T-helper 2 cell treated with Interferon-gamma antibody and Interleukin-4, amounts not matched to agents 5 μg/mL and 100 μg/mL, for 36 hours (primary cell): ENCODE results near the gene PLXNC1.

ENCODE experiments used
- DNase-seq: peaks from one replicate; pipeline ENCODE4 v3.0.0; 2021; ENCODE audit warnings: low spot score
- H3K27ac Mint-ChIP-seq: one replicate; pipeline ENCODE4 v1.8.0; 2021; ENCODE audit warnings: mild to moderate bottlenecking, mixed read lengths
- H3K27me3 Mint-ChIP-seq: one replicate; pipeline ENCODE4 v1.8.0; 2021; ENCODE audit warnings: low read depth, mixed read lengths
- H3K36me3 Mint-ChIP-seq: one replicate; pipeline ENCODE4 v1.8.0; 2021; ENCODE audit warnings: low read depth, mixed read lengths
- H3K4me1 Mint-ChIP-seq: one replicate; pipeline ENCODE4 v1.8.0; 2021; ENCODE audit warnings: low read depth, mixed read lengths
- H3K4me3 Mint-ChIP-seq: one replicate; pipeline ENCODE4 v1.8.0; 2022; ENCODE audit warnings: mild to moderate bottlenecking, moderate library complexity, mixed read lengths
- H3K9me3 Mint-ChIP-seq: one replicate; pipeline ENCODE4 v1.8.0; 2021; ENCODE audit warnings: mixed read lengths

PLXNC1 gene

DNA sequence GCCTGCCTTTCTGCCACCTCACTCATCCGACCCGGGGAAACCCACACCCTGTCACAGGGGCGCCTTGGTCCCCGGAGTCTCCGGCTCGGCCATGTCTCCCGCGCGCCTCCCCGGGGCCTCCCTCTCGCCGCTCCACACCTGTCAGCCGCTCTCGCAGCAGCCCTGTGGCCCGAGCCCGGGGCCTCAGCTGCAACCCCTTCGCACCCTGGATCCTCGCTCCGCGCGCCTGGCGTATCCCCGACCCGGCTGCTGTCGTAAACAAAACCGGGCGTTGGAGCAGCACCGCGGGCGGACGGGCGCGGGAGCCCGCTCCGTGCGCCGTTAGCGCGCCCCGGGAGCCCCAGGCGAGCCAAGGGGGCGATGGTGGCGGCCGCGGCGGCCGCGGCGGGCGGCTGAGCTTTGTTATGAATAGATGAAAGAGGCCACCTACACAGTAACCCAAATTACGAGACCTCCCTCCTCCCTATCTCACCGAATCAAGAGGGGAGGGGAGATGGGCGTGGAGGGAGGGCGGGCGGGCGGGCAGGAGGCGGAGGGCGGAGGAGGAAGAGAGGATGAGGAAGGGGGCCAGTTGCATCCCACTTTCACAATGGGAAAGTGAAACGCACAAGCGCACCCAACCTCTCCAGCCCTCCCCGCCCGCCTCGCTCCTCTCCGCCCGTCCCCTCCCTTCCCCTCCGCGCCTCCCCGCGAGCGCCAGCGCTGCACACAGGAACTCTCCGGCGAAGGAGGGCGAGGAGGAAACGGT is at the start of gene PLXNC1:
PLXNC1 (plus strand) TSS at position 587 of the 748 bp plus-strand sequence. CDS start 395 bp downstream, outside the sequence.
- Mint-ChIP-seq H3K4me3 (peak within 1 kb of the TSS; percentile 96), H3K9me3 (no peaks in the 10 kb centered on the region), H3K36me3 (peaks cover 14% of the 10 kb centered on the region), H3K4me1 (peaks cover 31% of the 10 kb centered on the region), H3K27me3 (peaks cover 43% of the 10 kb centered on the region), H3K27ac (peak within 1 kb of the TSS; percentile 26)
- DNase-seq = peak; percentile 73

DNA sequence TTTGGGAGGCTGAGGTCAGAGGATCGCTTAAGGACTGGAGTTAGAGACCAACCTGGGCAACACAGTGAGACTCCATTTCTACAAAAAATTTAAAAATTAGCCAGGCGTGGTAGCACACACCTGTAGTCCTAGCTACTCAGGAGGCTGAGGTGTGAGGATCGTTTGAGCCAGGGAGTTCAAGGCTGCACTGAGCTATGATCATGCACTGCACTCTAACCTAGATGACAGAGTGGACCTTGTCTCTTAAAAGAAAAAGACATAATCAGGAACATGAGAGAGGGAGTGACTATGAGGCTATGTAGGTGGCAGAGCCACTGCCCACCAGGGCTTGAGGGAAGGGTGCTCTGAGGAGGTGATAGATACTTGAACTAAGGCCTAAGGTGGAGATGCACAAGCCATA is 49.2 kb upstream of the PLXNC1 start:
- Mint-ChIP-seq H3K4me3 (peak overlapping the region; percentile 3), H3K27me3 (peaks cover 3% of the 10 kb centered on the region), H3K4me1 (peaks cover 29% of the 10 kb centered on the region), H3K27ac (no peak overlapping the region), H3K36me3 (no peaks in the 10 kb centered on the region), H3K9me3 (no peaks in the 10 kb centered on the region)
- DNase-seq = no peak

DNA sequence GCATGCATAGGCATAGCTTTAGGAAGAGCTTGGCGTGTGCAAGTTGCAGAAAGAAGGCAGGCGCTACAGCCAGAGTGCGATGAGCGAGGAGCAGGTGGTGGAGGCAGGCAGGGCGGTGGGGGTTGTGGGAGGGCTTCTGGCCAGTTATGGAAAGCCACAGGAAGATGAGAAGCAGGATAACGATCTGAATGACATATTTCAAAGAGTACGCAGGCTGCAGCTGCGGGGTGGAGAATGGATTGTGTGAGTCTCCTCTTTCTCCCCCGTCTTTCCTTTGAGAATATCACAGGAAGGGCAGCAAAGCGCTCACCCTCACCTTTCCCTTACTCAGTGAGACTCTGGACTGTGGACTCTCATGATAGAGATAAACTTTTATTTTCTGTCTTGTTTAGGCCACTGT is 48.7 kb upstream of the PLXNC1 start:
- Mint-ChIP-seq H3K4me1 (peaks cover 29% of the 10 kb centered on the region), H3K4me3 (peak overlapping the region; percentile 3), H3K9me3 (no peaks in the 10 kb centered on the region), H3K27me3 (peaks cover 3% of the 10 kb centered on the region), H3K36me3 (no peaks in the 10 kb centered on the region), H3K27ac (no peak overlapping the region)
- peak; percentile 10 for DNase-seq

DNA sequence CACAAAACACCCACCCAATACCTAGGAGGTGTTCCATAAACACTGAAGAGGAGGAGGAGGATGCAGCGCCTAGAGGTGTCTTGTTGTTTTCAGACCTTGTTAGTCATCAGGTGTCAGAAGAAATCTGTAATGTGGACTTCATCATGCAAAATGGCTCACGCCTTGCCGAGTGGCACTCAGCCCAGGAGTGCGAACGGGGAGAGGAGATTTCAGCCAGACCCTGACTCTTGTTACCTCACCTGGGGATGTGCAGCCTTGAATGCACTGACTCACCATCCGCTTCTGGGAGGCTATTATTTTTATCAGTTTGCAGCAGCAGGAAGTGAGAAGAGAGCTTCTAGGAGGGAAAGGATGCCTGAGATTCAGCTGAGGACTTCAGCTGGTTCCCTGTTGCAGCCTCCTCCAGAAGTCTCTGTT is 48.2 kb upstream of the PLXNC1 start:
- Mint-ChIP-seq H3K36me3 (no peaks in the 10 kb centered on the region), H3K4me3 (peak overlapping the region; percentile 47), H3K27ac (peak overlapping the region; percentile 58), H3K9me3 (no peaks in the 10 kb centered on the region), H3K27me3 (peaks cover 3% of the 10 kb centered on the region), H3K4me1 (peaks cover 29% of the 10 kb centered on the region)
- peak; percentile 22 for DNase-seq

DNA sequence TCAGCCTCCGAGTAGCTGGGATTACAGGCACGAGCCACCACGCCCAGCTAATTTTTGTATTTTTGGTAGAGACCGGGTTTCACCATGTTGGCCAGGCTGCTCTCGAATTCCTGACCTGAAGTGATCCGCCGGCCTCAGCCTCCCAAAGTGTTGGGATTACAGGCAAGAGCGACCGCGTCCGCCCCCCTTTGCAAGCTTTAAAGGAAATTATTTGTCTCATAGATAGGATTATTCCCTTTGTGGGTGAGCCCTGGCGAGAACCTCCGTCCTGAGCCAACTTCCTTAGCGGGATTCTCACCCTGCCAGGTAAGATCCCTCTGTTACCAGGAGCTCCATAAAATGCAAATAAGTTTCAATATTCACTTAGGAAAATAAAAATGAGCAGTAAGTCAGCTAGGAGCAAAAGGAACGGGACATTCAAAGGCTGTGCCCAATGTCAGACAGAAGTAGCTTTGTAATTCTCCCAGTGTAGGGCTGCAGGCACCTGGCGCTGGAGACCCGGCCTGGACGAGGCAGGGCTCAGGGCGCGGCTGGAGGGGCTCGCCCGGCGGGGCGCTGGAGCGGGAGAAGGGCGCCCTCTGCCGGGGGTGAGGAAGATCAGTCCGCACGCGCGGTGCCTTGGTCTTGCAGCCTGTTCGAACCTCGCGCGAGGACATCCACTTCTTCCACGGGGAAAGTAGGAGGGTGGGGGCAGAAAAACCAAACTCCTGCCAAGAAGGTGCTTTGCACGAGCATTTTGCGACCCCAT is 47.2 kb upstream of the PLXNC1 start:
- H3K27ac Mint-ChIP-seq = peak overlapping the region; percentile 74
- DNase-seq = peak; percentile 72
- H3K27me3 Mint-ChIP-seq = peaks cover 3% of the 10 kb centered on the region
- peak overlapping the region; percentile 84 for H3K4me3 Mint-ChIP-seq
- H3K36me3 Mint-ChIP-seq = no peaks in the 10 kb centered on the region
- H3K4me1 Mint-ChIP-seq = peaks cover 29% of the 10 kb centered on the region
- no peaks in the 10 kb centered on the region for H3K9me3 Mint-ChIP-seq

DNA sequence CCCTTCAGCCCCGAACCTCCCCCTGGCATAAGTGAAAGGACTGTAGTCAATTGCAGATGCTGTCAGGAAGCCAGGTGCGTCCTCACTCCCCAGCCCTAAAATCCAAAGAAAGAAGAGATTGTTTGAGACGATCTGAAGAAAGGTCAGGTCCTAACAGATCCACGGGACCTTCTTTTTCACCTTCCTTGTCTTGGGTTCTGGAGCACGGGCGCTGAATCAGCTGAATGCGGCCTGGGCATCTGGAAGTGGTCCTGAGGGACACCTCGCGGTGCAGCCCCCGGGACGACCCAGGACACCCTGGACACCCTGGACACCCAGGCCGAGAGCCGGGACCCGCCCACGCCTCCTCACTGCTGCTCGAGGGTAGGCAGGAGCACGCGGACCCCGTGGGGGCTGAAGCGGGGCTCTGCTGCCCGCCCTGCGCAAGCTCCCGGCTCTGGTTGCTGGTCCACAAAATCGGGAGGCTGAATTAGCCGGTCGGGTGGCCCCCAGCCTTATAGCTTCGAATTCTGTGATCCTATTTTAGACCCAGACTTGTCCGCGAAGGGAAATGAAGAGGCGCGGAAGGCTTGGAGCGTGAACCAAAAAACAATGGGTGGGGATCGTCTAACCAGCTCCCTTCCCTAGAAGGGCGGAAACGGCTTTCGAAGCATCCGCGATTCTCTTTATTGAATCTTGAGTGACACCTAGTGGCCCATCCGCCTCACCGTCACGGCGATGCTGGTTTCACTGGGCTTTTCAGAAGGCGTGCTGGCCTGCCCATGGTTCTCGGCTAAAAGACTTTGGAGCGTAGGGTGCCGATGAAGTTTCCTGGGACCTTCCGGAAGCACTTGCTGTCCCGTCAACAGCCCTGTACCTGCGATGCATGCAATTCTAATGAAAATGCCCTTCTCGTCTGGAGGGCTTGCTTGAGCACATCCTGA is 46.4 kb upstream of the PLXNC1 start:
- peak; percentile 83 for DNase-seq
- Mint-ChIP-seq H3K9me3 (no peaks in the 10 kb centered on the region), H3K4me1 (peaks cover 29% of the 10 kb centered on the region), H3K36me3 (no peaks in the 10 kb centered on the region), H3K27ac (peak overlapping the region; percentile 74), H3K4me3 (peak overlapping the region; percentile 84), H3K27me3 (no peaks in the 10 kb centered on the region)

DNA sequence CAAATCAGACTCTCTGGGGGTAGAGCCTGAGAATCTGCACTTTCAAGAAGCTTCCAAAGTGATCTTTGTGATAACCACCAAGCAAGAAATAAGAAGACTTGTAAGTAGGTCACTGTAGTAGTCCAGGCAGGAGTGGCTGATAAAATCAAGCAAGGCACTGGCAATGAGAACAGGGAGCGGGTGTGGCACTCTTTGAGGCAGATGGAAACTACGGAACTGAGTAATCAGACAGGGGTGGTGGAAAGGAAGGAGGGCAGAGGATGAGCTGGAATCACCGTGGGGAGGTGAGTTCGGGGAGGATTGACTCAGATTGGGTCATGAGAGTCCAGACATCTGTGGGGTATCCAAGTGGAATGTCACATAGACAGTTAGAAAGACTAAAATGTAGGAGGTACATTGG is 44.4 kb upstream of the PLXNC1 start:
- no peak for DNase-seq
- Mint-ChIP-seq H3K36me3 (no peaks in the 10 kb centered on the region), H3K4me3 (no peak overlapping the region), H3K9me3 (no peaks in the 10 kb centered on the region), H3K4me1 (peaks cover 31% of the 10 kb centered on the region), H3K27me3 (no peaks in the 10 kb centered on the region), H3K27ac (no peak overlapping the region)

DNA sequence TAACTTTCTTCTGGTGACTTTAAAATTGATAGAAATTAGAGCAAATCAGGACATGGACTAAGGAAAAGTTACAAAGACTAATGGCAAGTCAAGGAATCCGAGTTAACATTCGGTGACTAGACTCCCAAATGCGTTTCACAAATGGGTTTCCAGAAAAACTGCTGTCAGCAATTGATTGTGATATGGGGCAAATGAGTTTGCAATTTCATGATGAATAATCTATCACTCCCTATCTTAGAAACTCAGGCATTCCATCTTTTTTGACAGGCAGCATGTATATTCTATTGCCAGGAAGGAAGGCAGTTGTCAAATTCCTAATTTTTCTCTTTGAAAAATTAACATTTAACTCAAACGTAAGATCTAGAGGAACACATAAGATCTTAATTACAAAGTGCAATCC is 40.5 kb upstream of the PLXNC1 start:
- no peak for DNase-seq
- H3K36me3 Mint-ChIP-seq = no peaks in the 10 kb centered on the region
- H3K4me3 Mint-ChIP-seq = no peak overlapping the region
- no peaks in the 10 kb centered on the region for H3K9me3 Mint-ChIP-seq
- no peaks in the 10 kb centered on the region for H3K27me3 Mint-ChIP-seq
- H3K27ac Mint-ChIP-seq = no peak overlapping the region
- H3K4me1 Mint-ChIP-seq = peaks cover 19% of the 10 kb centered on the region

DNA sequence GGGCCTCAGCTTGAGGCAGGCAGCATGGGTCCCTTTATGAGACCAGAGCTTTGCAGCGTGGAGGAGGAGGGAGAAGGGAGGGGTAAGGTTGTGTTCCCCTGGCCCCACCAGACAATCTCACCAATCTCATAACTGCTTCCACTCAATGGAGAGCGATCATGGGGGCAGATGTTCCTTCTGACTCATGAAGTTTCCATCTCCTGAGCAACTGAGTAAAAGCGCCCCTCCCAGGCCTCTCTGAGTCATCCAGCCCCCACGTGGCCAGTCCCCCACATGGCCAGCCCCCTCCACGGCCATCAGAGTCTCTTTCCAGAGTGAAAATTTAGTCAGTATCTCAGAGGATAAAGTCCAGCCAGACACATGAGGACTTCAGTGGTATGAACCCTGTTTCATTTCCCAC is 39.2 kb upstream of the PLXNC1 start:
- no peaks in the 10 kb centered on the region for H3K9me3 Mint-ChIP-seq
- peak overlapping the region; percentile 28 for H3K27ac Mint-ChIP-seq
- peaks cover 17% of the 10 kb centered on the region for H3K4me1 Mint-ChIP-seq
- peak; percentile 72 for DNase-seq
- H3K36me3 Mint-ChIP-seq = no peaks in the 10 kb centered on the region
- no peak overlapping the region for H3K4me3 Mint-ChIP-seq
- H3K27me3 Mint-ChIP-seq = no peaks in the 10 kb centered on the region

DNA sequence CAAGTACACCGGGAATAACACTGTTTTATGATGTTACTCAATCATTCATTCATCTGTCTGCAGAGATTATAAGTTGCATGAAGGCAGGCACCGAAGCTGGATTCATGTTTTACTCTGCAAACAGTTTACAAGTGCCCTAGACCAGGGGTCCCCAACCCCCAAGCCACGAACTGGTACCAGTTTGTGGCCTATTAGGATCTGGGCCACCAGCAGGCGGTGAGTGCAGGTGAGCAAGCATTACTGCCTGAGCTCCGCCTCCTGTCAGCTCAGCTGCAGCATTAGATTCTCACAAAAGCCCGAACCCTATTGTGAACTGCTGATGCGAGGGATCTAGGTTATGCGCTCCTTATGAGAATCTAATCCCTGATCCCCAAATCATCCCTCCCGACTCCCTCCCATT is 38.1 kb upstream of the PLXNC1 start:
- H3K4me1 Mint-ChIP-seq = peaks cover 17% of the 10 kb centered on the region
- no peak overlapping the region for H3K27ac Mint-ChIP-seq
- H3K36me3 Mint-ChIP-seq = no peaks in the 10 kb centered on the region
- no peaks in the 10 kb centered on the region for H3K9me3 Mint-ChIP-seq
- DNase-seq = no peak
- H3K27me3 Mint-ChIP-seq = no peaks in the 10 kb centered on the region
- no peak overlapping the region for H3K4me3 Mint-ChIP-seq

DNA sequence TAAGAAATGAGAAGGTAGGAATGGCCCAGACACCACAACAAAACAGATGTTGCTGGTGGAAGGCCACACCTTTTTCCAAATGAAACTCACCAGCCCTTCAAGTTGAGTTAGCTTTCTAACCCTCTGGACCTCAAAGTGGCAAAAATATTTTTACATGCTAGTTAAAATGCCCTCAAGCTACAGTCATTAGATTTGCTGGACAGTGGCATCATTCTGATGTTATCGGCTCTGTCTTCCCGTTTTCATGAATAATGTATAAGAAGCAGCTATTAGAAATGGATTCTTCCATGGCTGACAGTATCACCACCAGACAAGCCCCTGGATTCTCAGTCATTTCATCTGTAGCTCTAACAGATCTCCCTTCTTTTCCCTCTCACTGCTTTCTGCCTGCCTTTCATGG is 37.1 kb upstream of the PLXNC1 start:
- peaks cover 17% of the 10 kb centered on the region for H3K4me1 Mint-ChIP-seq
- no peaks in the 10 kb centered on the region for H3K27me3 Mint-ChIP-seq
- H3K27ac Mint-ChIP-seq = no peak overlapping the region
- H3K4me3 Mint-ChIP-seq = no peak overlapping the region
- no peak for DNase-seq
- H3K36me3 Mint-ChIP-seq = no peaks in the 10 kb centered on the region
- no peaks in the 10 kb centered on the region for H3K9me3 Mint-ChIP-seq

DNA sequence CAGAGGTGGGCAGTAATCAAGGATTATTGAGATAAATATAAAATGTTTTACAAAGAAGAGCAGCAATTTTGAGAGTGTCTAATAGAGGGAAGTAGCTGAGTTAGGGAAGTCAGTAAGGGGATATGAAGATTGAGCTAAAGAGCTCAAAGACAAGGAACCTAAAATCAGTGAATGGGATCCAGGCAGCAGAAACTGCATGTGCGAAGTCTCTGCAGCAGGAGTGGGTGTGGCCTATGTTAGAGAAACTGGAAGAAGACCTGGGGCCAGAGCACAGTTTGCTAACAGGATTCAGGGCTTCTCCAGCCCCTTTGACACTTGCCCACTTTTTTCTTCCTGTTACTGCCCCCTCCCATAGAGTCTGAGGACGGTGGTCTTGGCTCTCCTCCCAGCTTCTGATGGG is 36.3 kb upstream of the PLXNC1 start:
- Mint-ChIP-seq H3K27ac (no peak overlapping the region), H3K36me3 (no peaks in the 10 kb centered on the region), H3K27me3 (no peaks in the 10 kb centered on the region), H3K4me3 (no peak overlapping the region), H3K9me3 (no peaks in the 10 kb centered on the region), H3K4me1 (peaks cover 17% of the 10 kb centered on the region)
- no peak for DNase-seq

DNA sequence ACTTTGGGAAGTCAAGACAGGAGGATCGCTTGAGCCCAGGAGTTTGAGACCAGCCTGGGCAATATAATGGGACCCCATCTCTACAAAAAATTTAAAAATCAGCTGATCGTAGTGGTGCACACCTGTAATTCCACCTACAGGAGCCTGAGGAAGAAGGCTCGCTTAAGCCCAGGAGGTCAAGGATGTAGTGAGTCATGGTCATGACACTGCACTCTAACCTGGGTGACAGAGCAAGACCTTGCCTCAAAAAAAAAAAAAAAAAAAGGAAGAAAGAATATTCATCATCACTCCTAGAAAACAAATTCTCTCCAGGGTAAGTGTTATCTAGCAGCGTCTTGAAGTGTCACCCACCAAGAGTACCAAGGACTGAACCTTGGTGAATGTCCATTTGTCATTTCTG is 34.2 kb upstream of the PLXNC1 start:
- no peak for DNase-seq
- Mint-ChIP-seq H3K27ac (no peak overlapping the region), H3K27me3 (no peaks in the 10 kb centered on the region), H3K36me3 (no peaks in the 10 kb centered on the region), H3K4me3 (no peak overlapping the region), H3K4me1 (peaks cover 13% of the 10 kb centered on the region), H3K9me3 (no peaks in the 10 kb centered on the region)

DNA sequence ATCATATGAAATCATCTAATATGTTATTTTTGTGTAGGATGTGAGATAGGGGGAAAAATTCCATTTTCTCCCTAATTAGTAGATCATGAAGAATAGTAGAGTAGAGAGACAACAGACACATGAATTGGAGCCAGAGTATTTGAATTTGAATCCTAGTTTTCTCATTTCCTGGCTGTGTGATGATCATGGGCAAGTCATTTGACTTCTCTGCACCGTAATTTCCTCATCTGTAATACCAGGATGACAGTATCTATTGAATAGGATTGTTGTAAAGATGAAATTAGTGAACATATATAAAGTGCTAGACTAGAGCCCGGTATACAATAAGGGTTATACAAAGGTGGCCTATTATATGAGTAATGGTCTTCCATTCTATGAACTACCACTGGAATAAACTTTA is 32.2 kb upstream of the PLXNC1 start:
- H3K4me1 Mint-ChIP-seq = peaks cover 13% of the 10 kb centered on the region
- no peak for DNase-seq
- H3K27ac Mint-ChIP-seq = no peak overlapping the region
- no peaks in the 10 kb centered on the region for H3K36me3 Mint-ChIP-seq
- no peaks in the 10 kb centered on the region for H3K9me3 Mint-ChIP-seq
- no peak overlapping the region for H3K4me3 Mint-ChIP-seq
- H3K27me3 Mint-ChIP-seq = no peaks in the 10 kb centered on the region
